Activated naive CD4-positive, alpha-beta T cell treated with Interleukin-2 at 50 U/mL for 16 hours (primary cell): ENCODE results near the gene KRT24.
"Not testable (repeated sequence)": the region's sequence is repeated elsewhere in the genome, so short reads cannot be mapped to it uniquely, and the experiment has no call there.

Experiments used
- DNase-seq: peaks from one replicate; pipeline ENCODE4 v3.0.0-alpha.2; 2020

KRT24 gene

GRCh38 chr17:40703652-40704051, at the start of gene KRT24:
KRT24 (minus strand) TSS chr17:40703752; CDS start chr17:40703693, 59 bp downstream.
- DNase-seq = no peak

GRCh38 chr17:40751065-40751464, 47.5 kb upstream of the KRT24 start:
- no peak for DNase-seq

- no peak for DNase-seq
Observed at GRCh38 chr17:40750391-40750790, 46.8 kb upstream of the KRT24 start.

GRCh38 chr17:40748666-40749065, 45.1 kb upstream of the KRT24 start:
- DNase-seq = not testable (repeated sequence)

- DNase-seq = no peak
Observed at GRCh38 chr17:40738553-40738952, 35.0 kb upstream of the KRT24 start.

- no peak for DNase-seq
Observed at GRCh38 chr17:40735016-40735415, 31.5 kb upstream of the KRT24 start.

- DNase-seq = no peak
Observed at GRCh38 chr17:40734018-40734417, 30.5 kb upstream of the KRT24 start.

- no peak for DNase-seq
Observed at GRCh38 chr17:40730970-40731369, 27.4 kb upstream of the KRT24 start.

GRCh38 chr17:40727447-40728231, 24.1 kb upstream of the KRT24 start:
- no peak for DNase-seq

GRCh38 chr17:40726919-40727318, 23.4 kb upstream of the KRT24 start:
- DNase-seq = no peak

- DNase-seq = no peak
Observed at GRCh38 chr17:40724656-40725055, 21.1 kb upstream of the KRT24 start.

GRCh38 chr17:40722241-40722640, 18.7 kb upstream of the KRT24 start:
- DNase-seq = no peak

GRCh38 chr17:40720899-40721298, 17.3 kb upstream of the KRT24 start:
- no peak for DNase-seq

GRCh38 chr17:40718930-40719329, 15.4 kb upstream of the KRT24 start:
- DNase-seq = no peak

- no peak for DNase-seq
Observed at GRCh38 chr17:40717776-40718175, 14.2 kb upstream of the KRT24 start.

GRCh38 chr17:40714473-40714872, 10.9 kb upstream of the KRT24 start:
- no peak for DNase-seq

- no peak for DNase-seq
Observed at GRCh38 chr17:40707745-40708144, 4.2 kb upstream of the KRT24 start.

GRCh38 chr17:40705584-40705983, 2.0 kb upstream of the KRT24 start:
- no peak for DNase-seq

- DNase-seq = no peak
Observed at GRCh38 chr17:40702271-40702670, 1.3 kb downstream of the KRT24 start.

GRCh38 chr17:40699853-40700252, 3.7 kb downstream of the KRT24 start:
- DNase-seq = no peak

- DNase-seq = no peak
Observed at GRCh38 chr17:40699371-40699770, 4.2 kb downstream of the KRT24 start.

GRCh38 chr17:40697297-40697696, 6.3 kb downstream of the KRT24 start:
- no peak for DNase-seq

- DNase-seq = no peak
Observed at GRCh38 chr17:40696651-40697072, 6.9 kb downstream of the KRT24 start.

- DNase-seq = no peak
Observed at GRCh38 chr17:40695874-40696472, 7.6 kb downstream of the KRT24 start.

- DNase-seq = no peak
Observed at GRCh38 chr17:40694584-40694983, 9.0 kb downstream of the KRT24 start.
